HFFc6 (cell line): ENCODE data around the gene SUN3. TPM values are rescaled to one million over a fixed set of nuclear protein-coding genes. Genes with fewer than 3 reads are reported as not detected.

ENCODE experiments used
- DNase-seq: peaks from one replicate; pipeline ENCODE4 v3.0.0-alpha.2; 2018
- H3K27ac Mint-ChIP-seq: 2 replicates; pipeline ENCODE4 v1.8.0; 2020; ENCODE audit warnings: mild to moderate bottlenecking, mixed read lengths
- H3K27me3 Mint-ChIP-seq: 2 replicates; pipeline ENCODE4 v1.8.0; 2021; ENCODE audit warnings: mild to moderate bottlenecking, moderate library complexity, mixed read lengths; ENCODE audit not compliant: insufficient read depth
- H3K36me3 Mint-ChIP-seq: 2 replicates; pipeline ENCODE4 v1.8.0; 2021; ENCODE audit warnings: low read depth, mixed read lengths
- H3K4me1 Mint-ChIP-seq: 2 replicates; pipeline ENCODE4 v1.8.0; 2020; ENCODE audit warnings: low read depth, mixed read lengths
- H3K4me3 Mint-ChIP-seq: 2 replicates; pipeline ENCODE4 v1.8.0; 2020; ENCODE audit warnings: mild to moderate bottlenecking, moderate library complexity, mixed read lengths
- H3K9me3 Mint-ChIP-seq: 2 replicates; pipeline ENCODE4 v1.8.0; 2020; ENCODE audit warnings: mild to moderate bottlenecking, mixed read lengths
- CTCF ChIP-seq: fragments of 200-600 bp; sonication (generic); IDR thresholded peaks from 2 replicates; pipeline ENCODE4 v1.5.0; 2021; ENCODE audit warnings: antibody characterized with exemption, mild to moderate bottlenecking
- total RNA-seq, 6 experiments: library from RNA; stranded (reverse); fragmentation: NEBNext Ultra II Directional; extraction: Animal tissue kit (Norgen Biotek cat#: 25700); gene quantifications; 2 replicates in 1 of 6; 3 replicates in 5 of 6; pipeline ENCODE4 v1.2.3, GENCODE V29; 2021

The SUN3 gene
- total RNA-seq, 6 experiments from 2014 or later: 1.1 to 2.1 (median 1.7) TPM; not detected in 2

- H3K4me3 Mint-ChIP-seq: no peak overlapping the region
- TF ChIP-seq CTCF: no peak
- H3K27me3 Mint-ChIP-seq: no peaks in the 10 kb centered on the region
- no peak overlapping the region for H3K27ac Mint-ChIP-seq
- H3K9me3 Mint-ChIP-seq: no peaks in the 10 kb centered on the region
- peaks cover 44% of the 10 kb centered on the region for H3K4me1 Mint-ChIP-seq
- H3K36me3 Mint-ChIP-seq: peaks cover 42% of the 10 kb centered on the region
- no peak for DNase-seq
Measured at GRCh38 chr7:47973739-47974138, 55.2 kb downstream of the SUN3 start.

- Mint-ChIP-seq H3K4me3 (no peak overlapping the region), H3K27ac (no peak overlapping the region), H3K9me3 (no peaks in the 10 kb centered on the region), H3K4me1 (peaks cover 31% of the 10 kb centered on the region), H3K27me3 (peaks cover under 1% of the 10 kb centered on the region; the same call in 1 of the 2 replicates), H3K36me3 (peaks cover 44% of the 10 kb centered on the region)
- no peak for DNase-seq
- TF ChIP-seq CTCF: no peak
Measured at GRCh38 chr7:47970761-47971160, 58.1 kb downstream of the SUN3 start.

GRCh38 chr7:47968847-47969774, 59.8 kb downstream of the SUN3 start:
- TF ChIP-seq CTCF: peak; percentile 95
- Mint-ChIP-seq H3K36me3 (peaks cover 55% of the 10 kb centered on the region), H3K9me3 (no peaks in the 10 kb centered on the region), H3K27me3 (peaks cover 3% of the 10 kb centered on the region; the same call in 1 of the 2 replicates), H3K4me1 (peaks cover 31% of the 10 kb centered on the region), H3K4me3 (no peak overlapping the region), H3K27ac (peak overlapping the region; percentile 15; the same call in 1 of the 2 replicates)
- DNase-seq: peak; percentile 55

GRCh38 chr7:47967708-47968107, 61.2 kb downstream of the SUN3 start:
- H3K9me3 Mint-ChIP-seq: no peaks in the 10 kb centered on the region
- H3K36me3 Mint-ChIP-seq: peaks cover 51% of the 10 kb centered on the region
- no peak for TF ChIP-seq CTCF
- H3K27me3 Mint-ChIP-seq: peaks cover 3% of the 10 kb centered on the region; the same call in 1 of the 2 replicates
- no peak for DNase-seq
- no peak overlapping the region for H3K4me3 Mint-ChIP-seq
- H3K4me1 Mint-ChIP-seq: peaks cover 31% of the 10 kb centered on the region
- H3K27ac Mint-ChIP-seq: no peak overlapping the region

GRCh38 chr7:47967123-47967522, 61.8 kb downstream of the SUN3 start:
- peaks cover 31% of the 10 kb centered on the region for H3K4me1 Mint-ChIP-seq
- H3K27me3 Mint-ChIP-seq: peaks cover 3% of the 10 kb centered on the region; the same call in 1 of the 2 replicates
- no peak overlapping the region for H3K27ac Mint-ChIP-seq
- no peaks in the 10 kb centered on the region for H3K9me3 Mint-ChIP-seq
- no peak for TF ChIP-seq CTCF
- DNase-seq: no peak
- peaks cover 53% of the 10 kb centered on the region for H3K36me3 Mint-ChIP-seq
- no peak overlapping the region for H3K4me3 Mint-ChIP-seq
